Hepatic stellate cell (primary cell): ENCODE results near the gene SRSF8.
A peak's percentile ranks its signal among the peaks of the same experiment; 100 is the strongest.
"Not testable (repeated sequence)": the region's sequence is repeated elsewhere in the genome, so short reads cannot be mapped to it uniquely, and the experiment has no call there.

ENCODE experiments used
- DNase-seq: peaks from one replicate; pipeline ENCODE4 v3.0.0; 2011; ENCODE audit warnings: low spot score

SRSF8 gene

DNA sequence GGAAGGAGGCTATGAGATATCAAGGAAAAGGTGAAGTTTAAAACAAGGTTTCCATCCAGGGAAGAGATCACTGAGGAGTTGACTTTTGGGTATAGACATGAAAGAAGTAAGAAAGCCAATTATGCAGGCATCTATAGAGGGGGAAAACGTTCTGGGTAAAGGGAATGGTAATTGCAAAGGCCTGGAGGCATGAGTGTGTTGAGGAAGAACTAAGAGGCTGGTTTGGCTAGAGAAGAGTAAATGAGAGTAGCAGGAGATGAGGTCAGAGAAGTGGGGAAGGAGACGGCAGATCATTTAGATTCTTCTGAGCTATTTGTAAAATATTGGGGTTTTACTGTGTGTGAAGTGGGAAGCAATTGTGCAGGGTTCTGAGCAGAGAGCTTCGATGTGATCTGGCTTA is 30.5 kb downstream of the SRSF8 start:
- no peak for DNase-seq

DNA sequence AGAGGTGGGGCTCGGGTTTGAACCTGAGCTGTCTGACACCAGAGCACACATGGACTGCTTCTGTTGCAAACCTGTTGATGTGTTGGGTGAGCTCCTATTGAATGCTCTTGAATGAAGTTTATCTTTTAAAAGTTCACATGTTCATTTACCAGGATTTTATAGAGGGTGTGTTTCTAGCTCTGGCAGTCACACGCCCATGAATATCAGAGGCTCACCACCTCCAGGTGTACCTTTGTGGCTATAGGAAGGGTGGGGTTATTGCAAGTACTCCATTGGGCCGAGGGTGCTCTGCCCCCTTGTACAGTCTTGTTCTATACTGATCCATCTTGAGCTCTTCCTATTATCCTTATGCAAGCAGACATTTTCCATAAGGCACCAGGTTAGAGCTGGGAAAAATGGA is 32.1 kb downstream of the SRSF8 start:
- DNase-seq, result no peak

DNA sequence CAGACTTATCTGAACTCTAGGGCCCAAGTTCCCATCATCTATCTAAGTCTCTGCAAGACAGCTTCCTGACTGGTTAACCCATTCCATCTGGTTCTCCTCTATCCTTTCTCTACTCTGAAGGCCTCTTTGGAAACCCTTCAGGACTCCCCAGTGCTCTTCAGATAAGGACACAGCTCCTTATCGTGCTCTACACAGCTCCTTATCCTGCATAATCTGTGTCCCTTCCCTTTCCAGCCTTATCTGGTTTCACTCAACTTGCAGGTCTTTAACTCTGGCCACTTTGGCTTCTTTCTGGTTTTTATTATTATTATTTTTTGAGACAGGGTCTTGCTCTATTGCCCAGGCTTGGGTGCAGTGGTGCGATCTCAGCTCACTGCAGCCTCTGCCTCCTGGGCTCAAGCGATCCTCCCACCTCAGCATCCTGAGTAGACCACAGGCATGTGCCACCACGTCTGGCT is 33.5 kb downstream of the SRSF8 start:
- DNase-seq, result no peak

DNA sequence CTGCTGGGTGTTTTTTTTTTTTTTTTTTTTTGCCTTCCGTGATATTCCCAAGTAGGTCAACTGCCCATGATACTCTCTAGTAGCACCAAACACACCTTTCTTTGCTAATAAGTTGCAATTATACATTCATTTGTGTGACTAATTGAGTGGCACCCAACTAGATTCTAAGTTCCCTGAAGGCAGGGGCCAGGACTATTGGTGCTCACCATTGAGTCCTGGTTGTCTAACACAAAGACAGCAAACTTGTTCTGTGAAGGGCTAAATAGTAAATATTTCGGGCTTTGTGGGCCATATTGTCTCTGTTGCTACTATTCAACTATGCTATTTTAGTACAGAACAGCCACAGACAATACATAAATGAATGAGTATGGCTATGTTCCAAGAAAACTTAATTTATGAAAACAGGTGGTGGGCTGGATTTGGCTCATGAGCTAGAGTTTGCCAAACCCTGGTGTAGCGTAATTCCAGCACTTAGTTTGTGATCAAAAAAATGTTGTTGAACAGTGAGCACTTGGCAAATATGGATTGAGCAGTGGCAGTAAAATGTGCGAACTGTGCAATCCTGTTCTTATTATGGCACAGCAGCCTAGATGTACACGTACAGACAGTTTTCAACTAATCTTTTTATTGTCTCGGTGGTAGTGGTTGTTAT is 34.3 kb downstream of the SRSF8 start:
- no peak for DNase-seq

DNA sequence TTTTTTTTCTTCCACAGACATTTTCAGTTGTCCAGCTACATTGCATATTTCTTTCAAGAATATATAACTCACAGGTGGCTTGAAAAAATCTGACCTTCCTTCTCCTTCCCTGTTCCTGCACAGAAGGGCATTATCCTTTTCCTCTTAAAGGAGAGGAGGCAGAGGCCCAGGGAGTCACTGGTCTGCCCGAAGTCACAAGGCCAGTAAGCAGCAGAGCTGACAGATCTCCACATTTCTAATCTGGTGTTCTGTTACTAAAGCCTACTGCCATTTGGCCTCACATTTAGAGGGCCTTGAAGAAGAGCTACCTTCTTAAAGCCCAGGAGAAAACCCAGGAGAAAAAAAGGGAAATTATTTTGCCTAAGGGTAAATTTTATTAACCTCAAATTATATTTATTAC is 35.2 kb downstream of the SRSF8 start:
- no peak for DNase-seq

DNA sequence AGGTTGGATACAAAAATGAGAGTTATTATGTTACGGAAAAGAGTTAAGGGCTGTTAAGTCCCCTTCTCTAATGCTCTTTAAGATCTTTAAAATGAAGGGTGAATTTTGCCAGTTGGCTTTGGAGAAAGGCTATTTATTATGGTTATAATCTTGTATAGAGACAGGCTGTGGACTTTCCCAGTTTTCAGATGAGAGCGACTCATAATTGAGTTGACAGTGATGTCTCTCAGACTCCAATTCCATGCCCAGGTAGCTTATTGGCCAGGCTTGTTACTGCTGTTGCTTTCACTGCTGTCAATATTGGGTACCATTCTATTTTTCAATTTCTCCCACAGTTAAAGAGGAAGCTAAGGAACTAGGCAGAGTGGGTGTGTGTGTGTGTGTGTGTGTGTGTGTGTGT is 36.0 kb downstream of the SRSF8 start:
- no peak for DNase-seq

DNA sequence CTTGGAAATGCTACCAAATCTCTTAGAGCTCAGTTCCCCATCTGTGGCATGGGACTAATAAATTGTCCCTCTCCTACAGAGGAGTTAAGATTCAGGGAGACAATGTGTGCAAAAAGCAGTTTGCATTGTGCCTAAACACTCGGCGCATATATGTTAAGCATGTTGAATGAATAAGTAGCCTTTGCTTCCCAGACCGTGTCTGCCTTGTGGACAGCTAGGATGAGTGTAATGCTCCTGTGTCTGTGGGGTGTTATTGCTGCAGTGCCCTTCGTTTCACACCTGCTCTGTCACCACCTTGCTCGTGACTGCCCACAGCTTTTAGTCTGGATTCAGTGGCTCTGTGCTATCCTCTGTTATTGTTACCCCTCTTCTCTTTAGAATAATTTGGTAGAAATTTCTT is 37.0 kb downstream of the SRSF8 start:
- DNase-seq, result no peak

DNA sequence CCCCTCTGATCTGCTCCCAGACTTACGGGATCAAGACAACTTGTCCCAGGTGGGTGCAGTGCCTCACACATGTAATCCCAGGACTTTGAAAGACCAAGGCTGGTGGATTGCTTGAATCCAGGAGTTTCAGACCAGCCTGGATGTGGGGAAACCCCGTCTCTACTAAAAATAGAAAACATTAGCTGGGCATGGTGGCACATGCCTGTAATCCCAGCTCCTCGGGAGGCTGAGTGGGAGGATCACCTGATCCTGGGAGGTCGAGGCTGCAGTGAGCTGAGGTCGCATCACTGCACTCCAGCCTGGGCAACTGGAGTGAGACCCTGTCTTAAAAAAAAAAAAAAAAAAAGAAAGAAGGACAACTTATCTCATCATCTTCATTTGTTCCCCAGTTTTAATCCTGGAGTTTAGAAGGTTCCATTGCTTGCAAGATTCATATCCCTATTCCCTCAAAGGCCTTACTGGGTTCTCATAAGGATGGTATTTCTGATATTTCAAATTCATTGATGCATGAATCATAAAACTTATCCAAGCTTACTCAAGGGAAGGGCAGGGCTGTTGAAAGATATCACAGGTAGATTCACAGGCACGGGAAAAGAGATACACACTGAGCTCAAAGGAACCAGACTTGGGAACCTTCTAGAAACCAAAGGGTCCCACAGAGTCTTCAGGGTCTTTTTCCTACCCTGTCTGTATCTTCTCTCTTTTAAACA is 37.6 kb downstream of the SRSF8 start:
- no peak for DNase-seq

DNA sequence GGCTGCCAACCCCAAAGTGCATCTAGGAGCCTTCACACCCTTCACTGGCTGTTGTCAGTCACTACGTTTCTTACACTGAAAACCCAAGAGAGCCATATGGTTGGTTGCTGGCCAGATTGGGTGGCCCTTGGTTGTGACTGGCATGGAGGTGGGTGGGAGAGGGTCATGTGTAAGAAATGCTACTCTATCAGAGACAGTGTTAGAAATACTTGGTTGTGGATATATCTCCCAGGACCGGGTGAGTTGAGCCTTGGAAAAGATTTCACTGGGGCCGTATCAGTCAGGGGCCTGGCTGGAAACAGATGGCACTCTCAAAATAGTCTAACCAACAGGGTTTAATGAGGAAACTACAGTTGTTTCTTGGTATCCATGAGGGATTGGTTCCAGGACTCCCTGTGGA is 38.1 kb downstream of the SRSF8 start:
- DNase-seq, result no peak

DNA sequence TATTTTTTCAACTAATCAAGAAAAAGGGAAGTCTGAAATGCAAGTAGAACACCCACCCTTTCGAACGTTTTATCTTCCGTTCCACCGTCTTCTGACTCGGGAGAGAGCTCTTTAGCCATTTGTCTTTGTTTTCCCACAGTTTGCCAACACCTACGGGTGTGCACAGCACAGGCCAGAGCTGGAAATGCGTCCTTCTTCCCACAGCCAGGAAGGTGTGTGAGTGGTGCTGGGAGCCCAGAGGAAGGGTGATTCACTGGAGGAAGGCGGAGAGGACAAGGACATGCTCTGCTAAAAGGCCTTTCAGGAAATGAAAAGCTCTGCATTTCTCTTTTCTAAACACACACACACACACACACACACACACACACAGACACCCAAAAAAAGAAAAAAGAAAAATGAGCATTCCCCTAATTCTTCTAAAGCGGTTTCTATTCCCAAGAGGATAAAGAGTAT is 41.5 kb downstream of the SRSF8 start:
- peak; percentile 68 for DNase-seq

DNA sequence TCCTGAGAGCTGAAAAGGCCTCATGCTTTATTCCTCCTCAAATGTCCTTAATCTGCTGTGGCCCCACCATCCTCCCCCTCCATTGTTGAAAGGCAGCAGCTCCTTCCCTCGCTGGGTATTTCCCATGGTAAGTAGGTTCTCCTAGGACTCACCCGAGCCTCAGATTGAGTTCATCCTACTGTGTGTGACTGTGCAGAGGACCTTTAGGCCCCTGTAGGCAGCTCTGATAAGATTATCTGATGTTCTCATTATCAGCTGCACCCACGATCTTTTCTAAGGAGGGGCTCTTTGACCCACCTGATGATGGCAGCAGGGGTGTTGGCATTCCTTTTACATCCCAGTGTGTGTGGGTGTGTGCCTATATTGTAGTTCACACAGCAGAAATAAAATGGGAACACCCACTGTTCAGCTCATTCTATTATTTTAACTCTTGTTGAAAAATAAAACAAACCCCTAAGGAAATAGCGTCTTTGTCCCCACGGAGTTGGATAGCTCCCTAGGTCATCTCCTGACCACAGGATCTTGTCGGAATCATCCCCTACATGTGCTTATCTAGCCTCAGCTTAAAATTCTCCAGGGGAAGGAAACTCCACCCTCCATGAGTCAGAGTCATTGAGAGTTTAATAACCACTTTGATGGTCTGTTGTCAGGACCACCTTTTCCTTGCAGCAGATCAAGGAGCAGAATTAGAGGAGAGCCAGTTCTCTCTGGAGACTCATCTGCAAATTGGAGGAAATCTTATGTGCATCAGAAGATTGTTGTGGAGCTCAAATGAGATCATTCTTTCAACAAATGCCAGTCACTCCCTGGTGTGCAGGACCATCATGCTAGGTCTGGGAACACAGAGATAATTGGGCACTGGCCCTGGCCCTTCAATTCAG is 42.2 kb downstream of the SRSF8 start:
- DNase-seq, result peak; percentile 60

DNA sequence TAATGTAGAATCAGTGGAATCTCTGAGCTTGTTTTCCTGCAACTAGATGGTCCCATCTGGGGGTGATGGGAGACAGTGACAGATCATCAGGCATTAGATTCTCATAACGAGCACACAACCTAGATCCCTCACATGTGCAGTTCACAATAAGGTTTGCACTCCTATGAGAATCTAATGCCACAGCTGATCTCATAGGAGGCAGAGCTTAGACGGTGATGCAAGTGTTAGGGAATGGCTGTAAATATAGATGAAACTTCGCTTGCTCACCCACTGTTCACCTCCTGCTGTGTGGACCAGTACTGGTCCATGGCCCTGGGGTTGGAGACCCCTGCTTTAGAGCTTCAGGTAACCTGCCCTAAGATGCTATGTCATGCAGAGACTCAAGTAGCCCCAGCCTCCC is 44.8 kb downstream of the SRSF8 start:
- DNase-seq, result not testable (repeated sequence)

DNA sequence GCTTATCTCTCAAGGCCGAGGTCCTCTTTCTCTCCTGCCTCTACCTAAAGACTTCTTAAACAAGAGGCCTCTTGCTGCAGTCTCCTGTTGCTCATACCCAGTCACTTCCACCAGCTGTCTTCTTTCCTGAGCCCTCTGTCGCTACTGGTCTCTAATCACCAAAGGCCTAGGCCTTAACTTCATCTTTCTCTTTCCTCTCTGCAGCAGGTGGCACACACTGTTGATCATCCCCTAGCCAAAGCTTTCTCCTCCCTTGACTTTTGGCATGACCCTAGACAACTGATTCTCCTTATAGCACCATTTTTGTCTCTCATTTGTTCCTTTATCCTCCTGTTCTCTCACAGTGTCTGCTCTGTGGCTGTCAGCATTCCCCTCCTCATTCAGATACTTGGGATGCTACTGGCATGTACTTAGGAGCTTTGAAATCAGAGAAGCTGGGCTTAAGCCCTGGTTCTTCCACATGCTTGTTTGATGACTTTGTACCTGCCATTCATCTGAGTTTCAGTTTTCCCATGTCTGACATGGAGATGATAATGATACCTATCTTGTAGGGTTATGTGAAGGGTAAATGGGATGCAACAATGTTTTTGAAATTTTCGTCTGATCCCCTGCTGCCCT is 45.3 kb downstream of the SRSF8 start:
- DNase-seq, result no peak

DNA sequence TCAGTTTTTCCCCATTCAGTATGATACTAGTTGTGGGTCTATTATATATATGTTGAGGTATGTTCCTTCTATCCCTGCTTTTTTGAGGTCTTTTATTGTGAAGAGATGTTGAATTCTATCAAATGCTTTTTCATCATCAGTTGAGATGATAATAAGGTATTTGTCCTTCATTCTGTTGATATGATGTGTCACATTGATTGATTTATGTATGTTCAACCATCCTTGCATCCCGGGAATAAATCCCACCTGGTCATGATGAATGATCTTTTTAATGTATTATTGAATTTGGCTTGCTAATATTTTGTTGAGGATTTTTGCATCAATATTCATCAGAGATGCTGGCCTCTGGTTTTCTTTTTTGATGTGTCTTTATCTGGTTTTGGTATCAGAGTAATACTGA is 48.9 kb downstream of the SRSF8 start:
- DNase-seq, result no peak

DNA sequence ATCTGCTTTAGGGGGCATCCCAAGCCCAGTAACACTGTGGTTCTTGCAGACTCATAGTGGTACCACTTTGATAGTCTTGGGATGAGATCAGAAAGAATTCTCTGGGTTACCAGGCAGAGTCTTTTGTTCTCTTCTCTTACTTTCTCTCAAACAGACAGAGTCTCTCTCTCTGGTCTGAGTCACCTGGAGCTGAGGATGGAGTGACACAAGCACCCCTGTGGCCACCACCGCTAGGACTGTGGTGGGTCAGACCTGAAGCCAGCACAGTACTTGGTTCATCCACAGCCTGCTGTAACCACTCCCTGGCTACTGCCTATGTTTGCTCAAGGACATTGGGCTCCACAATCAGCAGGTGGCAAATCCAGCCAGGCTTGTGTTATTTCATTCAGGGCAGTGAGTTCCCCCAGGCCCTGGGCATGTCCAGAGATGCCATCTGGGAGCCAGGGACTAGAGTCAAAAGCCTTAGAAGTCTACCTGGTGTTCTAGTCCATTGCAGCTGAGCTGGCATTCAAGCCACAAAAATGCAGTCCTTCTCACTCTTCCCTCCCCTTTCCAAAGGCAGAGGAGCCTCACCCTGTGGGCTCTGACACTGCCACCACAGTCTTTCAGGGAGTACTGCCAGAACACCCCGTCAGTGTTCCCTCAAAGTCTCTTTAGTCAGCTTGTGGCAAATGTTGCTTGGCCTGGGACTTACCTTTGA is 52.8 kb downstream of the SRSF8 start:
- DNase-seq, result no peak
